ENCODE measurements around the gene VWA5B1. TPM values are rescaled to one million over a fixed set of nuclear protein-coding genes. Genes with fewer than 3 reads are reported as not detected.

Gene VWA5B1
- total and polyA plus RNA-seq, 2 of the 8 experiments (the other 6 are each of a cell fraction or from before 2014, with no cell fraction given), result 0.54 to 2.3 TPM

DNA sequence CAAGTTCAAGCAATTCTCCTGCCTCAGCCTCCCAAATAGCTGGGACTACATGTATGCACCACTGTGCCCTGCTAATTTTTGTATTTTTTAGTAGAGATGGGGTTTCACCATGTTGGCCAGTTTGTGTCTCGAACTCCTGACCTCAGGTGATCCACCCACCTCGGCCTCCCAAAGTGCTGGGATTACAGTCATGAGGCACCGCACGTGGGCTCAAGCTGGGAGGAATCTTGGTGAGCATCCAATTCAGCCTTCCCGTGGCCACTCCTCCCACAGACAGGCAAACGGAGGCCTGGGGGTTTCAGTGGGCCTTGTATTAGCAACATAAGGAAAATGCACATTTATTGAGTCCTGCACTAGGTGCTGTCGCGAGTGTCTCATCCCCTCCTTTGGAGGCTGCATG is 24.5 kb upstream of the VWA5B1 start (continued):
- TF ChIP-seq CTBP2 (IDR thresholded peaks at IDR 0.05; ENCODE audit: borderline replicate concordance, insufficient read depth, insufficient read length, low read length), result no peak

All from H1 (cell line).